GM12891 (cell line): ENCODE measurements around the gene PCSK6.
"Not testable (repeated sequence)": the region's sequence is repeated elsewhere in the genome, so short reads cannot be mapped to it uniquely, and the experiment has no call there.

ENCODE experiments used
- DNase-seq: peaks from one replicate; pipeline ENCODE4 v3.0.0; 2011; ENCODE audit warnings: low spot score; ENCODE audit not compliant: insufficient read length
- FAIRE-seq: peaks from 2 replicates; lab custom pipeline; 2011; peaks lifted over from hg19 to GRCh38; lab: Jason Lieb, UNC
- PAX5 ChIP-seq: IDR thresholded peaks from 2 replicates; pipeline ENCODE4 v1.6.1; 2011; ENCODE audit warnings: low read length, moderate library complexity, mild to moderate bottlenecking; ENCODE audit not compliant: insufficient read depth, severe bottlenecking
- POLR2A ChIP-seq: IDR thresholded peaks from 2 replicates; pipeline ENCODE4 v1.6.1; 2011; ENCODE audit warnings: low read depth, low read length, control low read depth
- POLR2AphosphoS5 ChIP-seq: IDR thresholded peaks from 2 replicates; pipeline ENCODE4 v1.6.1; 2011; ENCODE audit warnings: low read depth, low read length, control low read depth
- POU2F2 ChIP-seq: IDR thresholded peaks from 2 replicates; pipeline ENCODE4 v1.6.1; 2011; ENCODE audit warnings: low read depth, mild to moderate bottlenecking, control low read depth, low read length, moderate library complexity
- SPI1 ChIP-seq: IDR thresholded peaks from 2 replicates; pipeline ENCODE4 v1.6.1; 2011; ENCODE audit warnings: low read depth, low read length, control low read depth
- TAF1 ChIP-seq: IDR thresholded peaks from 2 replicates; pipeline ENCODE4 v1.6.1; 2011; ENCODE audit warnings: low read depth, low read length, control low read depth

Gene PCSK6

GRCh38 chr15:101410612-101411011 lies 78.9 kb downstream of the PCSK6 start:
- DNase-seq = no peak
- no peak for TF ChIP-seq TAF1
- FAIRE-seq = no peak

DNA sequence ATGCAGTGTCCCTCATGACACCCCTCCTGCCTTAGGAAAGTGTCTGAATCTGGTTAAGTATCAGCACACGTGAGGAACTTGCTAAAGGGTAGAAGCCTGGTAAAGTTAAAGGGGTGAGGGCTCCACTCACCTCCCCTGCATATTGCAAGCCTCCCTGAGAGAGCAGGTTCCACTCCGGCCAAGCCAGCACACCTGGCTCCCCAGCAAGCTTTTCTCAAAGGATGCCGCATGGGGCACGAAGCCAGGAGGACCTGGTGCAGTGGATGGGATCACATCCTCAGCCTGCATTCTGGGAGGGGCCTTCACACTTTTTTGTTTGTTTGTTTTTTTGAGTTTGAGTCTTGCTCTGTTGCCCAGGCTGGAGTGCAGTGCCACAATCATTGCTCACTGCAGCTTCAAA lies 79.9 kb downstream of the PCSK6 start:
- no peak for TF ChIP-seq POLR2AphosphoS5
- TF ChIP-seq PAX5 = no peak
- no peak for TF ChIP-seq SPI1
- no peak for TF ChIP-seq POLR2A
- no peak for TF ChIP-seq TAF1
- TF ChIP-seq POU2F2 = no peak
- DNase-seq (no peak), FAIRE-seq (no peak)

DNA sequence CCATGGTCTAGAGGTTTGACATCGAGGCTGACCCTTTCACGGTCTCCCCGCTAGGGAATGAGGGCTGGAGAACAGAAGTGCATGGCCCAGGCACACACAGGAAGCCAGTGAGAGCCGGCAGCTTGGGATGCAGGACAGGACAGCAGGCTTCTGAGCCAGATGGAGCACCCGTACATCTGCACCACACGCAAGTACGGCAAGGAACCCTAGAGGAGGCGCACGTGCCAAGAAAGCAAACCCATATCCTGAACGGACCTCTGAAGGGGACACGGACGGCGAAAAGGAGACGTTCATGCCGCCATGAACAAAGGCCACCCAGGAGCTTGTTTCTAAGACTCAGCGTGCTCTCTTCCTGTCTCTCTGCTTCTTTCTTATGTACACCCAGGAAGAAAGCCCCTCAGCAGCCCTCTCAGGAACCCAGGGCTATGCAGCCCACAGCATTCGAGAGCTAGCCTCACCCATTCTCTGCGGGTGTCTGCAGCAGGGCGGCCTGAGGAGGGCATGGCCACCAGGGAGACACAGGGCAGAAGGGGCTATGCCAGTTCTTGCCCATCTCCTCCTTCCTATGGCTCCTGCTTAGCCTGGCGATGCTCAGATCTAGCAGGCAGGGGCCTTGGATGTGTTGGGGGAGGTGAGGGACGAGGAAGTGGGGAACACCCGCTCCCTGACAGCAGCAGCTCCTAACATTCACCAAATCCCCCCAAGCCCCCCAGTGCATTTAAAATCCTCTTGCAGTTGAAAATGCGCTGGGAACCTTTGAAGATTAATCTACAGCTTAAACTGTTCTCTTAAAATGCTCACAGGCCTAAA lies 81.3 kb downstream of the PCSK6 start:
- no peak for TF ChIP-seq POU2F2
- no peak for TF ChIP-seq TAF1
- TF ChIP-seq POLR2AphosphoS5 = no peak
- TF ChIP-seq SPI1 = no peak
- TF ChIP-seq POLR2A = no peak
- TF ChIP-seq PAX5 = no peak
- no peak for FAIRE-seq

GRCh38 chr15:101407439-101407838 lies 82.1 kb downstream of the PCSK6 start:
- TF ChIP-seq SPI1 (no peak), PAX5 (no peak), POU2F2 (peak; percentile 96)
- DNase-seq = peak; percentile 29

More for the DNA sequence above, 81.3 kb downstream of the PCSK6 start:
- no peak for DNase-seq

GRCh38 chr15:101406526-101407195 lies 82.8 kb downstream of the PCSK6 start:
- FAIRE-seq (peak; percentile 31), DNase-seq (no peak)
- TF ChIP-seq POLR2AphosphoS5 = no peak
- no peak for TF ChIP-seq POU2F2
- TF ChIP-seq SPI1 = no peak
- TF ChIP-seq PAX5 = no peak
- no peak for TF ChIP-seq TAF1
- no peak for TF ChIP-seq POLR2A

More at GRCh38 chr15:101407439-101407838, 82.1 kb downstream of the PCSK6 start:
- FAIRE-seq = peak; percentile 83

- no peak for FAIRE-seq
- TF ChIP-seq PAX5 (no peak), POU2F2 (no peak), POLR2A (no peak), SPI1 (no peak), POLR2AphosphoS5 (no peak), TAF1 (no peak)
- no peak for DNase-seq
Observed at GRCh38 chr15:101406036-101406435, 83.5 kb downstream of the PCSK6 start.

DNA sequence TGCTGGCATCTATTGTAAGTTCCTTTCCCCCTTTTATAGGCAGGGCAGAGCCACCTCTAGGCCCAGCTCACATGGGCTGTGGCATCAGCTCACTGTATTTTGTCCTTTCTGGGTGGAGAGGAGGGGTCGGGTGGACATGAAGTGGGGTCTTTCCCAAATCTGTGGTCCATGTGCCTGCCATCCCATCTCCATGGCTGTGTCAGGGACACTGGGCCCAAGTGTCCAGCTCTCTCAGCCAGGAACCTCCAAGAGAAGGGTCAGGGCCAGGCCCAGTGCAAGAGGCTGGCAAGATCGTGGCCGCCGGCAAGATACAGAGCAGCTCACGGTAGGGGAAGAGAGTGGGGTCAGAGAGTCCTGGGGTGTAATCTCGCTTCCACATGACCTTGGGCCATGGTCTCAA lies 85.3 kb downstream of the PCSK6 start:
- TF ChIP-seq POU2F2 (no peak), POLR2AphosphoS5 (no peak), POLR2A (no peak), TAF1 (no peak), PAX5 (no peak), SPI1 (no peak)
- FAIRE-seq = no peak
- DNase-seq = no peak

DNA sequence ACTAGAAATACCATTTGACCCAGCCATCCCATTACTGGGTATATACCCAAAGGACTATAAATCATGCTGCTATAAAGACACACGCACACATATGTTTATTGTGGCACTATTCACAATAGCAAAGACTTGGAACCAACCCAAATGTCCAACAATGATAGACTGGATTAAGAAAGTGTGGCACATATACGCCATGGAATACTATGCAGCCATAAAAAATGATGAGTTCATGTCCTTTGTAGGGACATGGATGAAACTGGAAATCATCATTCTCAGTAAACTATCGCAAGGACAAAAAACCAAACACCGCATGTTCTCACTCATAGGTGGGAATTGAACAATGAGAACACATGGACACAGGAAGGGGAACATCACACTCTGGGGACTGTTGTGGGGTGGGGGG lies 86.6 kb downstream of the PCSK6 start:
- not testable (repeated sequence) for DNase-seq, FAIRE-seq

DNA sequence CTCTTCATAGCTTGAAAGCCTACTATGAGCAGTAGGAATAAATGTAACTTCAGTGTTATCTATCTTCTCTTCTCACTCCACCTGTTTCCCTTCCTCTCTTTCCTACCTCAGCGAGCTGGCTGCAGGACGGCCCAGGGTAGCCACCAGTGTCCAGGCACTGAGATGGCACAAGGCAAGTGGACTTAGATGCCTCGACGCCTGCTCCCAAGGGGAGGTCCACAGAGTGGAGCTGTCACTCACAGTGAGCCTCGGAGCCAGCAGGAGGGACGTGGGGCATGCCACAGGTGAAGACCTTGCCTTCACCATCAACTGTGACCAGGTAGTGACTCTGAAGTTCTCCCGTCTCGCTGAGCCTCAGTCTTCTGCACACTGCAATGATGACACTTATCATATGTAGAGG lies 88.2 kb downstream of the PCSK6 start:
- TF ChIP-seq TAF1 (no peak), PAX5 (no peak), POLR2AphosphoS5 (no peak), POU2F2 (no peak), SPI1 (no peak), POLR2A (no peak)
- DNase-seq (no peak), FAIRE-seq (no peak)

DNA sequence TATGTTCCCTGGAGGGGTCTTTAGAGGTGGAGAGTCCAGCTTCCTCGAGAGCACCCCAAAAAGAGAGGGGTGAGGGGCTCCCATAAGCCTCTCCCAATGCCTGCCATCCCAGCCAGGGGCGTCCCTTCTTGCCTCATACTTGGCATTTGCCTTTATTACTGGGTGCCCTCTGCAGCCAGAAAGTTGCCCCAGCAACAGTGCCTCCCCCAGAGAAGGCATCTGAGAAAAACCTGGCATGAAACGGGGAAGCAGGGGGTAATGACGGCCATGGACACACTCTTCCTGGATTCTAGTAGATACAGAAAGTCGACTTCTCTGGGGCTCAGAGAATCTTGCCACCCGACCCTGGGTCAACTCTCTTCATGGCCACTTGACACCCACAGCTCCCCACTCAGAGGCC lies 90.1 kb downstream of the PCSK6 start:
- no peak for TF ChIP-seq PAX5
- no peak for TF ChIP-seq POLR2AphosphoS5
- TF ChIP-seq TAF1 = no peak
- no peak for TF ChIP-seq SPI1
- no peak for TF ChIP-seq POLR2A
- TF ChIP-seq POU2F2 = no peak
- FAIRE-seq (no peak), DNase-seq (no peak)
